ENCODE measurements around the gene PPP1R13L.

PPP1R13L gene

GRCh38 chr19:45401815-45402214 lies 3.1 kb downstream of the PPP1R13L start:
- ChIA-PET POLR2A (ENCODE audit: low non-redundant PET) (interaction anchor here (0.6 to 1.4 kb wide), 2 partner anchors 22 to 38 kb away, joined by 5 read pairs; partner anchors contain the start of gene ERCC1), CTCF (interaction anchor here (0.6 to 2.5 kb wide), 6 partner anchors 66 to 375 kb away, joined by 3 to 19 read pairs (median 3); partner anchors contain the start of gene FOSB)
- TF ChIP-seq, protein P1, sequence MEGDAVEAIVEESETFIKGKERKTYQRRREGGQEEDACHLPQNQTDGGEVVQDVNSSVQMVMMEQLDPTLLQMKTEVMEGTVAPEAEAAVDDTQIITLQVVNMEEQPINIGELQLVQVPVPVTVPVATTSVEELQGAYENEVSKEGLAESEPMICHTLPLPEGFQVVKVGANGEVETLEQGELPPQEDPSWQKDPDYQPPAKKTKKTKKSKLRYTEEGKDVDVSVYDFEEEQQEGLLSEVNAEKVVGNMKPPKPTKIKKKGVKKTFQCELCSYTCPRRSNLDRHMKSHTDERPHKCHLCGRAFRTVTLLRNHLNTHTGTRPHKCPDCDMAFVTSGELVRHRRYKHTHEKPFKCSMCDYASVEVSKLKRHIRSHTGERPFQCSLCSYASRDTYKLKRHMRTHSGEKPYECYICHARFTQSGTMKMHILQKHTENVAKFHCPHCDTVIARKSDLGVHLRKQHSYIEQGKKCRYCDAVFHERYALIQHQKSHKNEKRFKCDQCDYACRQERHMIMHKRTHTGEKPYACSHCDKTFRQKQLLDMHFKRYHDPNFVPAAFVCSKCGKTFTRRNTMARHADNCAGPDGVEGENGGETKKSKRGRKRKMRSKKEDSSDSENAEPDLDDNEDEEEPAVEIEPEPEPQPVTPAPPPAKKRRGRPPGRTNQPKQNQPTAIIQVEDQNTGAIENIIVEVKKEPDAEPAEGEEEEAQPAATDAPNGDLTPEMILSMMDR (conservative IDR thresholded peaks at IDR 0.05; ENCODE audit: low read depth) = no peak
- DNase-seq (ENCODE audit: low spot score) = no peak
- peak overlapping the region; percentile 98 for H3K27ac ChIP-seq

DNA sequence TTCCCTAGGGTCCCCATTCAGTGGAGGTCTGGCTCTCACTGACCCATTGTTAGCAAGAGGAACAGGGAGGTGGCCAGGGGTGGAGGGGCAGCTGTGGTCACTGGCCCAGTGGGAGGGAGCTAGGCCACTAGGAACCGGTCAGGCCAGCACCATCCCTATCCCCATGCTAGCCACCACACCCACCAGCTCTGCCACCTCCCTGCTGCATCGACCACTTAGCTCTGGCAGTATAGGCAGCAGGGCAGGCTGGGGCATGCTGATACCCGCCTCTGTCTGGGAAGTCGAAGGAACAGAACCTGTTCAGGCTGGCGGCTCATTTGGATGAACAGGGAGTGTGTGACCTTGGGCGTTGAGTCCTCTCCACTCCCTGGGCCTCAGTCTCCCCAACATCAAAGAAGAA lies 4.7 kb downstream of the PPP1R13L start:
- POLR2A ChIA-PET (ENCODE audit: low non-redundant PET) = interaction anchor here (0.7 kb wide), 1 partner anchor 362 kb away, joined by 4 read pairs; no protein-coding TSS in a partner anchor
- TF ChIP-seq, protein P1 (conservative IDR thresholded peaks at IDR 0.05; ENCODE audit: low read depth) = no peak
- peak; percentile 72 for DNase-seq (ENCODE audit: low spot score)
- CTCF ChIA-PET = interaction anchor here (0.6 to 1.8 kb wide), 2 partner anchors 9 to 79 kb away, joined by 6 to 14 read pairs; no protein-coding TSS in a partner anchor
- peak overlapping the region; percentile 98 for H3K27ac ChIP-seq

DNA sequence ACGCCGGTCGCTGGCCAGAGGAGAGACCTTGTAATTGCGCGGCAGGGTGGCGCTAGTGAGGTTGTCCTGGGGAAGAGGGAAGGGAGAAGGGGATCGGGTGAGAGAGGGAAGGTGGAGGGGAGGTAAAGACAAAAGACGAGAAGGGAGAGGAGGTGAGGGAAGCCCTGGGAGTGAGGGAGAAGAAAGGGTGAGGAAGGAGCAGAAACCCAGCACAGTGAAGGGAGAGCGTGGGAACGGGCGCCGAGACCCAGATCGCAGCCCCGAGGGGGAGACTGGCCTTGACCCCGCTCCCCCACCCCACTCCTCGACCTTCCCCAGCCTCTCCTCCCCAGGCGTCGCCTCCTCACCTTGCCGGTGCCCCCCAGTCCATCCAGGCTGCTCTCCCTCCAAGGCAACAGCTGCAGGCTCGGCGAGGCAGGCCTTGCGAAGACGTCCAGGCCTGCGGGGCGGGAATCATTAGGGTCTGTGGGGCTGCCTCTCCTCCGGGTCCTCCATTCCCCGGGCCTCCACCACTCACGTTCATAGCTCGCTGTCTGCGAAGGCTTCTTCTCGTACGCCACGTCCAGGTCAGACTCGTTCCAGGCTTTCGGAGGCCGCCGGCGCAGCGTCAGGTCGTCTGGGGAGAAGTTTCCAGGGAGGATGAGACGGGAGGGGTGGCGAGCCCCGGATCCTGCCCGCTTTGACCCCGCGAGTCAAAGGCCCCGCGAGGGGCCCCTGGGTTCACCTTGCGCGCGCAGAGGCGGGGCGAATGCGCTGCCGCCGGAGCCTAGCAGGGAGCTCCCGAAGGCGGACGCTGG lies 8.8 kb downstream of the PPP1R13L start:
- DNase-seq (ENCODE audit: low spot score) = no peak
- POLR2A ChIA-PET (ENCODE audit: low non-redundant PET) = no interaction called here
- CTCF ChIA-PET = no interaction called here
- H3K27ac ChIP-seq = peak overlapping the region; percentile 50
- TF ChIP-seq, protein P1 (conservative IDR thresholded peaks at IDR 0.05; ENCODE audit: low read depth) = no peak

DNA sequence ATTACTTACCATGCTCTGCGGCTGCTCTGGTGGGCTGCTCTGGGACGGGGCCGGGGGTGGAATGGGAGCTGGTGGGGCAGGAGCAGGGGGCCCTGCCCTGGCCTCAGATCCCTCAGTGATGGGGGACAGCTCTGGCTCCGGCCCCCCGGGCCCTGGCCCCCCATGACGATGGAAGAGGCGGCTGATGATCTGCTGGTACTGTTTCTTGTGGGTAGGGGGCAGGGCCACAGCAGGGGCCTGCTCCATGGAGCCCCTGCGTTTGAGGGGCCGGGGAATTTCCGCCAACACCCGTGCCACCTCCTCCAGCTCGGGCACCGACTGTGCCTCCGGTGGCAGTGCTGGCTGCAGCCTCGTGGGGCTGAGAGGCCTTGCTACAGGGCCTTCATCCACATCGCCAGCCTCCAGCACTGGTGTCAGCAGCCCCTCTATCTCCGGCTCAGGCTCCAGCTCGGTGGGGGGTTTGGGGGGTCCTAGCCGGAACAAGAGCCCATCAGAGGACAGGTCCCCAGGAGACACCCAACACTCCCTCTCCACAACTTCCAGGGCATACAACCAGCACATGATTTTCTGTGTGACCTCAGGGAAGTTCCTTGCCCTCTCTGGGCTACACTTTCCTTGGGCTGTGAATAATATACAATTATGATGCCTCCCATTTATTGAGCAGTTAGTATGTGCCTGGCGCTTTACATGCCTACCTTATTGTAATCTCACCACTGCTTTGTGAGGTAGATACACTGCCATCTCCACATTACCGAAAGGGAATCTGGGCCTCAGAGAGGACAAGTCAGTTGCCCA lies 12.8 kb downstream of the PPP1R13L start:
- TF ChIP-seq, protein P1 (conservative IDR thresholded peaks at IDR 0.05; ENCODE audit: low read depth) = no peak
- CTCF ChIA-PET = no interaction called here
- no peak for DNase-seq (ENCODE audit: low spot score)
- H3K27ac ChIP-seq = peak overlapping the region; percentile 56
- POLR2A ChIA-PET (ENCODE audit: low non-redundant PET) = no interaction called here

- POLR2A ChIA-PET (ENCODE audit: low non-redundant PET) = no interaction called here
- DNase-seq (ENCODE audit: low spot score) = no peak
- peak overlapping the region; percentile 56 for H3K27ac ChIP-seq
- CTCF ChIA-PET = no interaction called here
- TF ChIP-seq, protein P1 (conservative IDR thresholded peaks at IDR 0.05; ENCODE audit: low read depth) = no peak
Measured at GRCh38 chr19:45391346-45391745, 13.5 kb downstream of the PPP1R13L start.
